Panc1 (cell line): ENCODE data around the gene SERP1. TPM values are rescaled to one million over a fixed set of nuclear protein-coding genes. Genes with fewer than 3 reads are reported as not detected.

Experiments used
- ATAC-seq: fragments of 200-7000 bp; cut with Tn5 transposase; 2 replicates; pipeline ENCODE4 v1.9.1; 2020; ENCODE audit warnings: mild to moderate bottlenecking, moderate library complexity
- BruUV-seq: library from RNA; stranded (reverse); fragments of 400-500 nt; replicated peaks from 2 replicates; lab custom pipeline; 2021; lab: Mats Ljungman, UMichigan
- CTCF ChIA-PET: fragments of 300-600 bp; sonication (Branson Sonifier 250); formaldehyde crosslinking; loops from one replicate; lab custom pipeline; 2022; ENCODE audit warnings: antibody characterized with exemption; lab: Charles Lee
- POLR2A ChIA-PET: fragments of 300-600 bp; sonication (Branson Sonifier 250); formaldehyde crosslinking; loops from one replicate; lab custom pipeline; 2022; ENCODE audit warnings: antibody characterized with exemption; lab: Charles Lee
- DNase-seq: peaks from one replicate; pipeline ENCODE4 v3.0.0-alpha.2; 2010; ENCODE audit warnings: low read depth, low spot score
- H3K27ac ChIP-seq: 2 replicates; pipeline ENCODE4 v1.5.1; 2011; ENCODE audit warnings: mild to moderate bottlenecking, low read length, inconsistent platforms
- H3K27me3 ChIP-seq: fragments of 200-500 bp; sonication (Bioruptor generic); 2 replicates; pipeline ENCODE4 v1.6.0; 2014; ENCODE audit warnings: low read length, inconsistent platforms; ENCODE audit not compliant: control insufficient read depth, insufficient read depth
- H3K36me3 ChIP-seq: fragments of 200-500 bp; sonication (Bioruptor generic); 2 replicates; pipeline ENCODE4 v1.5.1; 2014; ENCODE audit warnings: inconsistent platforms, mild to moderate bottlenecking, low read length, moderate library complexity; ENCODE audit not compliant: control insufficient read depth, insufficient read depth
- H3K4me1 ChIP-seq: 2 replicates; pipeline ENCODE4 v1.5.1; 2011; ENCODE audit warnings: inconsistent platforms, mild to moderate bottlenecking, low read length, moderate library complexity; ENCODE audit not compliant: control insufficient read depth, insufficient read depth
- H3K4me3 ChIP-seq, 2 experiments: 2 replicates each; pipeline ENCODE4 v1.5.1; 2011 to 2012; ENCODE audit warnings: low read depth in 2 of 2, low read length in 2 of 2, mild to moderate bottlenecking in 2 of 2, inconsistent platforms in 1 of 2, moderate library complexity in 1 of 2
- H3K9me3 ChIP-seq: fragments of 200-500 bp; sonication (Bioruptor generic); 2 replicates; pipeline ENCODE4 v1.5.1; 2014; ENCODE audit warnings: low read depth, mild to moderate bottlenecking, inconsistent platforms, low read length, moderate library complexity; ENCODE audit not compliant: control insufficient read depth, insufficient read depth
- POLR2AphosphoS5 ChIP-seq: IDR thresholded peaks from 2 replicates; pipeline ENCODE4 v1.6.1; 2012; ENCODE audit warnings: mild to moderate bottlenecking, low read depth, low read length, moderate library complexity
- SIN3A ChIP-seq: IDR thresholded peaks from 2 replicates; pipeline ENCODE4 v1.6.1; 2012; ENCODE audit warnings: low read depth, mild to moderate bottlenecking, low read length, moderate library complexity, borderline replicate concordance; ENCODE audit not compliant: insufficient read depth
- TCF7L2 ChIP-seq: IDR thresholded peaks from 2 replicates; pipeline ENCODE4 v1.6.1; 2011; ENCODE audit warnings: mild to moderate bottlenecking, low read depth, low read length, inconsistent platforms
- in situ Hi-C: cut with HindIII; loops from 2 replicates; pipeline ENCODE4 v1.10.0; 2016; ENCODE audit warnings: low sequenced_read_pairs, low pct_unique_long_range_greater_than_20kb
- intact Hi-C: fragments of 100-400 bp; cut with micrococcal nuclease; formaldehyde crosslinking; loops from one replicate; pipeline ENCODE4 v1.10.0; 2022; ENCODE audit not compliant: unreplicated experiment
- total RNA-seq: library from RNA; stranded (reverse); gene quantifications from one replicate; pipeline ENCODE4 v1.2.1, GENCODE V29; 2021; ENCODE audit not compliant: unreplicated experiment
- TF ChIP-seq, protein P1 (sequence below): fragments of 450-650 bp; IDR thresholded peaks from 2 replicates; pipeline ENCODE4 v1.5.1; 2017; ENCODE audit warnings: mild to moderate bottlenecking
- TF ChIP-seq, protein P2 (sequence below), 2 experiments: IDR thresholded peaks; 2 replicates each; pipeline ENCODE4 v1.6.1; 2011 to 2012; ENCODE audit warnings: low read depth in 2 of 2, control low read depth in 1 of 2, low read length in 1 of 2, mild to moderate bottlenecking in 1 of 2, moderate library complexity in 1 of 2; ENCODE audit not compliant: insufficient read depth in 1 of 2

Gene SERP1
- total RNA-seq, 1 experiment from 2014 or later: 75.0 TPM

DNA sequence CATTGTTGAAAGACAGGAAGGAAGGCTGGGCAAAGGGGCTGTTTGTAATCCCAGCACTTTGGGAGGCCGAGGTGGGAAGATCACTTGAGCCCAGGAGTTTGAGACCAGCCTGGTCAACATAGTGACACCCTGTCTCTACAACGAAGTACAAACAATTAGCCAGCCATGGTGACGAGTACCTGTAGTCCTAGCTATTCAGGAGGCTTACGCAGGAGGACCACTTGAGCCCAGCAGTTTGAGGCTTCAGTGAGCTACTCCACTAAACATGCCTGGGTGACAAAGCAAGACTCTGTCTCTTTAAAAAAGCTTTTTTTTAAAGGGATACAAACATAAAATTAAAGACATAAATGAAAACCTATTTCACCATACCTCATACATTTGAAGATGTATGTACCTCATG lies 11.1 kb downstream of the SERP1 start:
- CTCF ChIA-PET: no interaction called here
- no peak overlapping the region for H3K27ac ChIP-seq
- intact Hi-C loops: loop anchor here (10.0 kb wide), 1 partner anchor 610 kb away; no protein-coding TSS in a partner anchor
- H3K4me1 ChIP-seq: no peaks in the 10 kb centered on the region; the same call in 1 of the 2 replicates
- H3K27me3 ChIP-seq: no peaks in the 10 kb centered on the region
- ATAC-seq: no peak
- no peak for DNase-seq
- TF ChIP-seq, protein P1, sequence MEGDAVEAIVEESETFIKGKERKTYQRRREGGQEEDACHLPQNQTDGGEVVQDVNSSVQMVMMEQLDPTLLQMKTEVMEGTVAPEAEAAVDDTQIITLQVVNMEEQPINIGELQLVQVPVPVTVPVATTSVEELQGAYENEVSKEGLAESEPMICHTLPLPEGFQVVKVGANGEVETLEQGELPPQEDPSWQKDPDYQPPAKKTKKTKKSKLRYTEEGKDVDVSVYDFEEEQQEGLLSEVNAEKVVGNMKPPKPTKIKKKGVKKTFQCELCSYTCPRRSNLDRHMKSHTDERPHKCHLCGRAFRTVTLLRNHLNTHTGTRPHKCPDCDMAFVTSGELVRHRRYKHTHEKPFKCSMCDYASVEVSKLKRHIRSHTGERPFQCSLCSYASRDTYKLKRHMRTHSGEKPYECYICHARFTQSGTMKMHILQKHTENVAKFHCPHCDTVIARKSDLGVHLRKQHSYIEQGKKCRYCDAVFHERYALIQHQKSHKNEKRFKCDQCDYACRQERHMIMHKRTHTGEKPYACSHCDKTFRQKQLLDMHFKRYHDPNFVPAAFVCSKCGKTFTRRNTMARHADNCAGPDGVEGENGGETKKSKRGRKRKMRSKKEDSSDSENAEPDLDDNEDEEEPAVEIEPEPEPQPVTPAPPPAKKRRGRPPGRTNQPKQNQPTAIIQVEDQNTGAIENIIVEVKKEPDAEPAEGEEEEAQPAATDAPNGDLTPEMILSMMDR: no peak
- no peak for TF ChIP-seq SIN3A
- TF ChIP-seq POLR2AphosphoS5: no peak
- TF ChIP-seq, protein P2, sequence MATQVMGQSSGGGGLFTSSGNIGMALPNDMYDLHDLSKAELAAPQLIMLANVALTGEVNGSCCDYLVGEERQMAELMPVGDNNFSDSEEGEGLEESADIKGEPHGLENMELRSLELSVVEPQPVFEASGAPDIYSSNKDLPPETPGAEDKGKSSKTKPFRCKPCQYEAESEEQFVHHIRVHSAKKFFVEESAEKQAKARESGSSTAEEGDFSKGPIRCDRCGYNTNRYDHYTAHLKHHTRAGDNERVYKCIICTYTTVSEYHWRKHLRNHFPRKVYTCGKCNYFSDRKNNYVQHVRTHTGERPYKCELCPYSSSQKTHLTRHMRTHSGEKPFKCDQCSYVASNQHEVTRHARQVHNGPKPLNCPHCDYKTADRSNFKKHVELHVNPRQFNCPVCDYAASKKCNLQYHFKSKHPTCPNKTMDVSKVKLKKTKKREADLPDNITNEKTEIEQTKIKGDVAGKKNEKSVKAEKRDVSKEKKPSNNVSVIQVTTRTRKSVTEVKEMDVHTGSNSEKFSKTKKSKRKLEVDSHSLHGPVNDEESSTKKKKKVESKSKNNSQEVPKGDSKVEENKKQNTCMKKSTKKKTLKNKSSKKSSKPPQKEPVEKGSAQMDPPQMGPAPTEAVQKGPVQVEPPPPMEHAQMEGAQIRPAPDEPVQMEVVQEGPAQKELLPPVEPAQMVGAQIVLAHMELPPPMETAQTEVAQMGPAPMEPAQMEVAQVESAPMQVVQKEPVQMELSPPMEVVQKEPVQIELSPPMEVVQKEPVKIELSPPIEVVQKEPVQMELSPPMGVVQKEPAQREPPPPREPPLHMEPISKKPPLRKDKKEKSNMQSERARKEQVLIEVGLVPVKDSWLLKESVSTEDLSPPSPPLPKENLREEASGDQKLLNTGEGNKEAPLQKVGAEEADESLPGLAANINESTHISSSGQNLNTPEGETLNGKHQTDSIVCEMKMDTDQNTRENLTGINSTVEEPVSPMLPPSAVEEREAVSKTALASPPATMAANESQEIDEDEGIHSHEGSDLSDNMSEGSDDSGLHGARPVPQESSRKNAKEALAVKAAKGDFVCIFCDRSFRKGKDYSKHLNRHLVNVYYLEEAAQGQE (IDR thresholded peaks at IDR 0.05; ENCODE audit: insufficient read depth in 1 of 2, low read depth in 2 of 2, low read length in 1 of 2): no peak
- no peak for TF ChIP-seq TCF7L2
- no peak overlapping the region for H3K4me3 ChIP-seq
- no peaks in the 10 kb centered on the region for H3K36me3 ChIP-seq
- in situ Hi-C loops: no loop called here
- no TSS peak for BruUV-seq
- H3K9me3 ChIP-seq: no peaks in the 10 kb centered on the region
- POLR2A ChIA-PET: no interaction called here

DNA sequence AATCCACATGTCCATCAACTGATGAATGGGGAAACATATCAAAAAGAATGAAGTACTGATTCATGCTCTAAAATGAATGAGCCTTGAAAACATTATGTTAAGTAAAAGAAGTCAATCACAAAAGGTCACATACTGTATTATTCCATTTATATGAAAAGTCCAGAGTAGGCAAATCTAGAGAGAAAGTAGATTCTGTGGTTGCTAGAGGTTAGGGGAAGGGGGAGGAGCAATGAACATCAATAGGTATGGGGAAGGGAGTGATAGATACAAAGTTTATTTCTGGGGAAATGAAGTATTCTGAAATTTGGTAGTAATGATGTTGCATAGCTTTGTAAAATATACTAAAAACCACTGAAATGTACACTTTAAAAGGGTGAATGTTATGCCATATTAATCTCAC lies 14.5 kb downstream of the SERP1 start:
- ATAC-seq (no peak), DNase-seq (no peak)
- Histone ChIP-seq H3K4me3 (no peak overlapping the region), H3K36me3 (no peaks in the 10 kb centered on the region), H3K27ac (no peak overlapping the region), H3K9me3 (no peaks in the 10 kb centered on the region), H3K4me1 (peaks cover 5% of the 10 kb centered on the region; the same call in 1 of the 2 replicates), H3K27me3 (no peaks in the 10 kb centered on the region)
- no TSS peak for BruUV-seq
- no peak for TF ChIP-seq SIN3A
- TF ChIP-seq, protein P2 (IDR thresholded peaks at IDR 0.05; ENCODE audit: insufficient read depth in 1 of 2, low read depth in 2 of 2, low read length in 1 of 2): no peak
- TF ChIP-seq TCF7L2: no peak
- no peak for TF ChIP-seq POLR2AphosphoS5
- TF ChIP-seq, protein P1: no peak
- POLR2A ChIA-PET: no interaction called here
- CTCF ChIA-PET: no interaction called here
- intact Hi-C loops (loop anchor here (10.0 kb wide), 1 partner anchor 613 kb away; no protein-coding TSS in a partner anchor), in situ Hi-C loops (no loop called here)
